Adrenal gland (tissue), 12 donors: ENCODE measurements around the gene HEY2. TPM values are rescaled to one million over a fixed set of nuclear protein-coding genes. Genes with fewer than 3 reads are reported as not detected.

Experiments
- DNase-seq, 7 donors: peaks; one replicate each; pipeline ENCODE4 v3.0.0-alpha.2; 2019 to 2020
- H3K27ac ChIP-seq, 5 donors: fragments of 200-600 bp; sonication (generic) in 4 of 5; 1 replicate in 3 of 5; 2 replicates in 2 of 5; pipeline versions ENCODE4 v1.5.1 to v1.8.0; 2016 to 2020; ENCODE audit warnings: mild to moderate bottlenecking in 1 of 5
- H3K27me3 ChIP-seq: fragments of 200-600 bp; 2 replicates; pipeline ENCODE4 v1.8.0; 2021
- H3K36me3 ChIP-seq, 2 donors: fragments of 200-600 bp; replicated peaks in 1 of 2; 1 replicate in 1 of 2; 2 replicates in 1 of 2; pipeline versions ENCODE4 v1.5.1 to v1.8.0; 2018 to 2022
- H3K4me1 ChIP-seq, 2 donors: fragments of 200-600 bp; replicated peaks in 1 of 2; 1 replicate in 1 of 2; 2 replicates in 1 of 2; pipeline versions ENCODE4 v1.5.1 to v1.8.0; 2018 to 2021
- H3K4me3 ChIP-seq, 4 donors: fragments of 200-600 bp; sonication (generic) in 3 of 4; one replicate each; pipeline ENCODE4 v1.5.1; 2016 to 2018
- H3K9me3 ChIP-seq, 3 donors: fragments of 200-600 bp; sonication (generic) in 1 of 3; replicated peaks in 1 of 3; 1 replicate in 2 of 3; 2 replicates in 1 of 3; pipeline versions ENCODE4 v1.5.1 to v1.8.0; 2016 to 2021
- CTCF ChIP-seq, 6 experiments: fragments of 450-650 bp in 4 of 6; fragments of 200-600 bp in 2 of 6; sonication (generic) in 1 of 6; IDR thresholded peaks; 1 replicate in 5 of 6; 2 replicates in 1 of 6; pipeline versions ENCODE4 v1.5.1 to v1.8.0; 2016 to 2021; ENCODE audit warnings: antibody characterized with exemption in 6 of 6, mild to moderate bottlenecking in 2 of 6, moderate library complexity in 1 of 6
- POLR2A ChIP-seq, 2 donors: fragments of 450-650 bp; IDR thresholded peaks; one replicate each; pipeline ENCODE4 v1.6.1; 2017; ENCODE audit warnings: antibody characterized with exemption in 2 of 2, mild to moderate bottlenecking in 2 of 2, moderate library complexity in 1 of 2
- WGBS, 4 donors: extraction: QIAGEN DNeasy Blood & Tissue Kit in 2 of 4; methylation state at CpG; one replicate each; pipeline versions ENCODE4 v1.1.5 to v1.1.7; 2013 to 2017; 5-methylcytosine and 5-hydroxymethylcytosine counted together
- intact Hi-C, 2 donors: fragments of 100-400 bp; cut with DNase I; formaldehyde crosslinking; loops; one replicate each; pipeline versions ENCODE4 v1.14.1 to v1.15.0; 2022 to 2023
- polyA plus RNA-seq, 3 donors: library from polyadenylated mRNA; stranded (reverse); fragments of 200-250 nt in 2 of 3; fragments of 350-450 nt in 1 of 3; fragmentation: Illumina TruSeq in 1 of 3; extraction: RNeasy Lipid Tissue Mini Kit (QIAGEN cat#74804) in 1 of 3; gene quantifications; one replicate each; pipeline ENCODE4 v1.2.3, GENCODE V29; 2013 to 2014
- total RNA-seq, 9 donors: library from RNA; depleted of rRNA in 4 of 9; stranded (reverse); fragments of >200 nt in 4 of 9; fragments of 120-200 nt in 1 of 9; fragmentation: NEBNext Ultra II Directional in 1 of 9; extraction: Animal tissue kit (Norgen Biotek cat#: 25700) in 1 of 9; gene quantifications; one replicate each; pipeline versions ENCODE4 v1.1.0 to v1.2.4, GENCODE V29; 2013 to 2023
- donor health status: healthy with polysubstance abuse.
- donor health status: Bipolar disorder and iron deficiency.
- donor health status: DM: yes; HTN: yes; CAD: no.
- donor health status: DM: no; HTN: no; CAD: no.
- donor health status: DM: no; HTN: no; CAD: no.
- donor health status: DM: yes; HTN: yes; CAD: no.

Gene HEY2
- total and polyA plus RNA-seq, 12 donors: 0.46 to 2.1 (median 1.2) TPM; not detected in 1

- H3K36me3 ChIP-seq: no peaks in the 10 kb centered on the region
- no peaks in the 10 kb centered on the region for H3K9me3 ChIP-seq
- H3K27ac ChIP-seq: peak overlapping the region; percentile 95 to 99 (median 98)
- no peaks in the 10 kb centered on the region for H3K27me3 ChIP-seq
- intact Hi-C loops: loop anchor here (5.0 to 10.0 kb wide), 2 partner anchors 63 to 165 kb away; partner anchors contain the start of gene HINT3 (in 1 of the 2)
- peaks cover 34 to 52% of the 10 kb centered on the region in 2 donors for H3K4me1 ChIP-seq
- TF ChIP-seq POLR2A (IDR thresholded peaks at IDR 0.05) (peak in 1 of 2 donors; percentile 43), CTCF (IDR thresholded peaks at IDR 0.05) (no peak)
- WGBS, 4 donors: 10 to 18% (median 12%) methylated on average over 13 to 19 of the region's 19 CpGs
- peak overlapping the region in 3 of 4 donors; percentile 65 to 96 (median 94) for H3K4me3 ChIP-seq
- peak; percentile 60 to 79 (median 69) for DNase-seq
These were observed 40.3 kb downstream of the HEY2 start for GRCh38 chr6:125789576-125790357.

- peaks cover 42 to 60% of the 10 kb centered on the region in 2 donors for H3K4me1 ChIP-seq
- peak within 1 kb of the TSS; percentile 95 to 99 (median 98) for H3K27ac ChIP-seq
- DNase-seq: peak; percentile 77 to 89 (median 82)
- H3K9me3 ChIP-seq: no peaks in the 10 kb centered on the region
- no peaks in the 10 kb centered on the region for H3K27me3 ChIP-seq
- H3K36me3 ChIP-seq: no peaks in the 10 kb centered on the region
- WGBS, 4 donors: 0 to 1% (median 0%) methylated on average over 1 to 99 of the region's 100 CpGs
- H3K4me3 ChIP-seq: peak within 1 kb of the TSS; percentile 65 to 96 (median 92)
- intact Hi-C loops: loop anchor here in 1 of 2 donors (5.0 kb wide), 1 partner anchor 62 kb away; no protein-coding TSS in a partner anchor
- TF ChIP-seq CTCF (IDR thresholded peaks at IDR 0.05) (peak in 2 of 6 experiments; percentile 6 to 21), POLR2A (IDR thresholded peaks at IDR 0.05) (peak; percentile 82 to 89)
These were observed 41.1 kb downstream of the HEY2 start, which contains the start of gene NCOA7 for GRCh38 chr6:125790358-125791150. Gene NCOA7 (plus strand): TSS chr6:125790960. CDS start chr6:125815355, 24,395 bp downstream.

- H3K9me3 ChIP-seq: no peaks in the 10 kb centered on the region
- intact Hi-C loops: loop anchor here in 1 of 2 donors (5.0 kb wide), 1 partner anchor 61 kb away; no protein-coding TSS in a partner anchor
- H3K4me3 ChIP-seq: peak overlapping the region; percentile 65 to 96 (median 92)
- H3K27ac ChIP-seq: peak overlapping the region; percentile 95 to 99 (median 98)
- WGBS, 4 donors: 0 to 1% (median 1%) methylated on average over 15 to 28 of the region's 28 CpGs
- H3K27me3 ChIP-seq: no peaks in the 10 kb centered on the region
- H3K4me1 ChIP-seq: peaks cover 49 to 68% of the 10 kb centered on the region in 2 donors
- no peaks in the 10 kb centered on the region for H3K36me3 ChIP-seq
- peak; percentile 55 to 86 (median 66) for DNase-seq
- peak; percentile 13 to 70 (median 52) for TF ChIP-seq CTCF (IDR thresholded peaks at IDR 0.05)
- peak in 1 of 2 donors; percentile 66 for TF ChIP-seq POLR2A (IDR thresholded peaks at IDR 0.05)
These were observed 41.9 kb downstream of the HEY2 start for GRCh38 chr6:125791151-125791819.
